C4-2B (cell line): Measurements from ENCODE around the gene PCSK1.

Source experiments
- CTCF ChIP-seq: fragments of 450-650 bp; conservative IDR thresholded peaks from 2 replicates; pipeline ENCODE4 v1.5.1; 2017; ENCODE audit warnings: mild to moderate bottlenecking
- ZFX ChIP-seq: fragments of 450-650 bp; IDR thresholded peaks from 2 replicates; pipeline ENCODE4 v1.6.1; 2017

DNA sequence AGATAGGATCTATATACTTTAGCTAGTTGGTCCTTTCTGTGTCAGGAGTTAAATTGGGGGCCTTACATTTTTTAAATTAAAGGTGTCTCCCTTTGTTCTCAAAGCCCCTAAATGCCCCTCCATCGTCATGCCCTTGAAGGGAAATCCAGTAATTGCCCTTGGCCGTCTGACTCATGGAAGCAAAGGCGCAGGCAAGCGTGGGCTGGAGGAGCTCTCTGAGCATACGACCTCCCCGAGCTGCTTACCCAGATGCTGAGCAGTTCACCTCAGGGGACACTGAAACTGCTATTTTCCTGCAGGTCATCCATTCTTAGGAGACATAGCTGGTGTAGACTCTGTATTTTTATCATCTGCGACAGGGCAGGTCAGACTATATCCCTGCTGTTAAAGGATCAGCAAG is 23.0 kb downstream of the PCSK1 start:
- no peak for TF ChIP-seq CTCF
- TF ChIP-seq ZFX, result no peak
